ENCODE data around the gene KDM2A. TPM values are rescaled to one million over a fixed set of nuclear protein-coding genes. Genes with fewer than 3 reads are reported as not detected.
"Not testable (repeated sequence)": the region's sequence is repeated elsewhere in the genome, so short reads cannot be mapped to it uniquely, and the experiment has no call there.

KDM2A gene
- total RNA-seq, 1 donor from 2014 or later: 55.1 TPM

DNA sequence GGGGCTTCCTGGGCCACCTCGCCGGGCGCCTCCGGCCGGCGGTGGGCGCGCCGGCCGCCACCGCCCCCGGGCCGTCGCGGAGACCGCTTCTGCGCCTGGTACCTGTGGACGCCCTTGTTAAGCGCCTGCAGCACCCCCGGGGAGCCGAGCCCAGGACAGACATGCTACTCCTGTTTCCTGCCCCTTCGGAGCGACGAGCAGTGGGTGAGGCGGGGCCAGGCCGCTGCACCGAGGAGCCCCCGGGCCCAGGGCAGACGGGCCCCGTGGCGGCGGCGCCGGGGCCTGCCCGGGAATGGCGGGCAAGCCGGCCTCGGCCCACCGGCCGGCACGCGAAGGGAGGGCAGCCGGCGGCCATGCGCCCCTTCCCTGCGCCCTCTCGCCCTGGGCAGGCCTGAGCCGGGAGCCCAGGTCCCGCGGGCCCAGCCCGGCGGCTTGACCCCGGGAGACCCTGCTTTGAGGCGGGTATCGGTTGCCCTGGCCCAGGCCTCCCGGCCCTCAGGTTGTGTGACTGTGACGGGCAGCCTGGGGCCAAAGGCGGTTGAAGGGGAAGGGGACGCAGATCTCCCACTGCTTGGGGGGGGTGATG, 789 bp upstream of the KDM2A start:
- peak; percentile 40 for DNase-seq

DNA sequence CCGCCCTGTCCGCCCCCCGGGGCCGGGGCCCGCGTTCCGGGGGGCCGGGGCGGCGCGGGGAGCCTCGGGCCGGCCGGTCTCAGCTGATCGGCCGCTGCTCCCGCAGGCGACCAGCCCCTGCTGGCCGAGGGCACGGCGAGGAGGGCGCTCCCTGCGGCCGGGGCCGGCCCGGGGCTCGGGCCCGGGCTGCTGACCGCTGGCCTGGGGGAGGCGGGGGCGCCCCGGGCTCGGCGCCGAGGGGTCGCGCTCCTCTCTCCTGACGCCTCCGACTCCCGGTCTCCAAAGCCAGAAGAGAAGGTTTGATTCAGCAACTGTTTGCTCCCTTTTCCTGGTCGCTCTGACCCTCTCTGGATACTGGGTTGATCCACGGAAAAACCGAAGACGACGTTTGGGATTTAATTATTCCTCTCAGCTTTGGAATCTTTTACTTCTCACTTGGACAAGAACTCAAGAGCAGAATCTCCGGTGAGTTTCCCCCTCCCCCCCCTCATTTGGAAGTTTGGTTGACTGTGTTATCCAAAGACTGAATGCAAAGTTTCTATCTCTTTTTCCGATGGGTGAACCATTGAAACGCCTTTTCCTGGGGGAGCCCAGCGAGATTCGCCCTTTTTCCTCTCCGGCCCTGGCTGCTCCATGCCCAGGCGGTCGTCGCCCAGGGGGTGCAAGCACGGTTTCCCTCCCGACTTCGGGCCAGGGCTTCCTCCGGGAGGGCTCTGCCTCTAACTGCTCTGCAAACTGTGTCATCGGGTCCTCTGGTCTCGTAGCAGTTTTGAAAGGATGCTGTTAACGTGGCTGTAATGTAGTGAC, 725 bp downstream of the KDM2A start:
- DNase-seq: peak; percentile 50

GRCh38 chr11:67120456-67120855, 1.4 kb downstream of the KDM2A start:
- DNase-seq: peak; percentile 9

DNA sequence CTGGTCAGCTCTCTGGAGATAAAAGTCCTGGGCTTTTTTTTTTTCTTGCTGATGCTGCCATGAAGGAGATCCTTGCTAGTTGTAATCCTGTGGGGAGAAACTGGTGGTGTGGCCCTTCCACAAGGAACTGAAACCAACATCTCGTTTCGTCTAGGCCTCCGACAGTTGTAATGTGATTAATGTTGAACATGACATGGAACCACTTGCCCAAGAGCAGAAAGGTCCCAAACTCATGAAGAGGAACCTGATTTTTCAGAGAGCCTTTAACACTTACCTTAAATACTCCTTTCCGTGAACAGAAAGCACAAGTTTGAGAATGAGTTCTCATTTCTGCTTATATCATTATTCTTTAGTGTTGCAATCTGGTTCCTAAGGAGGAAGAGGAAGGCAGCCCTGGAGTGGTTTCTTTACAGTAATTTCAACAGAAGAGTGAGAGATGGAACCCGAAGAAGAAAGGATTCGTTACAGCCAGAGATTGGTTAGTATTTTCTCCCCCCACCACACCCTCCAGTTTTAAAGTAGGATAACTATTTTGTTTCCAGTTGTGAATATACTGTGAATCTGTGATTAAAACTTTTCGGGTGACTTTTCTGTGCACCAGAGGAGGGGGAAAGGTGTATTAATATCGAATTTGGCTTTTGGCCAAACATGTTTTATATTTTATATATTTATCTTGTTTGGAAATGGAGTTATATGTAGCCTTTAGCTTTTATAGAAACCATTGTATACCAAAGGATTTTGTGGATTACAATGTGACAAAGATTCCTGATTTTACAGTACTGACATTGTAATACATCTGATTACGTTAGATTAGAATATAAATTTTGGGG, 2.0 kb downstream of the KDM2A start:
- peak; percentile 45 for DNase-seq

GRCh38 chr11:67123801-67124200, 4.7 kb downstream of the KDM2A start:
- not testable (repeated sequence) for DNase-seq

- DNase-seq: not testable (repeated sequence)
Measured at GRCh38 chr11:67126243-67126642, 7.2 kb downstream of the KDM2A start.

DNA sequence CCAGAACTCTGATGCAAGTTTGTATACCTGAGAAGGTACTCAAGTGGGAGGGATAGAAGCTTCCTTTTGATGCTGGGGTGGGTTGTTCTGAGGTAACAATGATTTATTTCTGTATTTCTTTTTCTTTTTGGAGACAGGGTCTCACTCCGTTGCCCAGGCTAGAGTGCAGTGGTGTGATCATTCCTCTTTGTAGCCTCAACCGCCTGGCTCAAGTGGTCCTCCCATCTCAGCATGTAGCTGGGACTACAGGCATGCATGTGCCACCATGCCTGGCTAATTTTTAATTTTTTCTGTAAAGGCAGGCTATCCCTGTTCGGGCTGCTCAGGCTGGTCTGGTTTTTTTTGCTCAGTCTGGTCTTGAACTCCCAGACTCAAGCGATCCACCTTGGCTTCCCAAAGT, 7.9 kb downstream of the KDM2A start:
- no peak for DNase-seq

- not testable (repeated sequence) for DNase-seq
Measured at GRCh38 chr11:67130861-67131260, 11.8 kb downstream of the KDM2A start.

GRCh38 chr11:67136156-67136555, 17.1 kb downstream of the KDM2A start:
- no peak for DNase-seq

DNA sequence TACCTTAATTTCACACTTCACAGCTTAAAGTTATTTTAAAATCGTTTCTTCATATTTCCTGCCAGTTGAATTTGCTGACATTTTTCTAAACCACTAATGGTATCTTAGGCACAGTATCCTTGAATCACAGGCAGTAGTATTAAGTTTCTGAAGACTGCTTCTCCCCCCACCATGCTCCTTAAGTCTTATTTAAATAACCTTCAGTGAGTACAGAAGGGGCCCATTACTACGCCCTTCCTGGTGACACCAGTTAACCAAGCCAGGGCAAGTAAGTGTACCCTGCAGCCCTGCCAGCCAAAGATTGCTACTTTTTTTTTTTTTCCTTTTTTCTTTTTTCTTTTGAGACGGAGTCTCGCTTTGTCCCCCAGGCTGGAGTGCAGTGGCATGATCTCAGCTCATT, 19.9 kb downstream of the KDM2A start:
- DNase-seq: no peak

GRCh38 chr11:67146516-67147226, 27.6 kb downstream of the KDM2A start:
- DNase-seq: no peak

DNA sequence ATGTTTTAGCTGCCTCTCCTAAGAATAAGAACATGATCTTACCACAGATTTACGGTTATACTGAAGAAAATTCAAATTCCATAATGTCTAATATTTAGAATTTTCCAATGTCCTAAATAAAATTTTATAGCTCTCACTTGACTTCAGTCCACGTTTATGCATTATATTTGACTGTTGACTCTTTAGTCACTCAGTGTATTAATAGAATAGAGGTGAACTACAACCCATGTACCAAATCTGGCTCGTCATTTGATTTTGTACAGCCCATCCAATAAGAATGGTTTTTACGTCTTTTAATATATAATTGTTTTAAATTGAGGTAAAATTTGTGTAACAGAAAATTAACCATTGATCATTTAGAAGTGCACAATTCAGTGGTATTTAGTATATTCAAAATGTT, 34.9 kb downstream of the KDM2A start:
- no peak for DNase-seq

- DNase-seq: no peak
Measured at GRCh38 chr11:67154726-67155125, 35.7 kb downstream of the KDM2A start.

DNA sequence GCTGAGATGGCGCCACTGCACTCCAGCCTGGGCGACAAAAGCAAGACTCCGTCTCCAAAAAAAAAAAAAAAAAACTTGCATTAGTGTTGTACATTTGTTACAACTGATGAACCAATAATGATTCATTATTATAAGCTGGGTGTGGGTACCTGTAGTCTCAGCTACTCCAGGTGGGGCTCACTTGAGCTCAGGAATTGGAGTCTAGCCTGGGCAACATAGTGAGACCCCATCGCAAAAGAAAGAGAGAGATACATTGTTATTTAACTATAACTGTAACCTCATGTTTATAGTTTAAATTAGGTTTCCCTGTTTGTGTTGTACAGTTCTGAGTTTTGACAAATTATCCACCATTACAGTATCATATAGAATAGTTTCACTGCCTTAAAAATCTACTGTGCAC, 38.6 kb downstream of the KDM2A start:
- DNase-seq: no peak

DNA sequence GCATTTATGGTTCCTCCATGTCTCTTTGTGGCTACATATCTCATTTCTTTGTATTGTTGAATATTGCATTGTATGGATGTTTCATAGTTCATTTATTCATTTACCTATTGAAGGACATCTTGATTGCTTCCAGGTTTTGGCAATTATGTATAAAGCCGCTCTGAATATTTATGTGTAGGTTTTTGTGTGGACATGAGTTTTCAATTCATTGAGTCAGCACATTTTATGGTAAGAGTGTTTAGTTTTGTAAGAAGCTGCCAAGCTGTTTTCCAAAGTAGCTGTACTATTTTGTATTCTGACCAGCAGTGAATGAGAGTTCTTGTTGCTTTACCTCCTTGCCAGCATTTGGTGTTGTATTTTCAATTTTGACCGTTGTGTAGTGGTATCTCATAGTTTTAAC, 39.2 kb downstream of the KDM2A start:
- DNase-seq: no peak

- no peak for DNase-seq
Measured at GRCh38 chr11:67160045-67160444, 41.0 kb downstream of the KDM2A start.

DNA sequence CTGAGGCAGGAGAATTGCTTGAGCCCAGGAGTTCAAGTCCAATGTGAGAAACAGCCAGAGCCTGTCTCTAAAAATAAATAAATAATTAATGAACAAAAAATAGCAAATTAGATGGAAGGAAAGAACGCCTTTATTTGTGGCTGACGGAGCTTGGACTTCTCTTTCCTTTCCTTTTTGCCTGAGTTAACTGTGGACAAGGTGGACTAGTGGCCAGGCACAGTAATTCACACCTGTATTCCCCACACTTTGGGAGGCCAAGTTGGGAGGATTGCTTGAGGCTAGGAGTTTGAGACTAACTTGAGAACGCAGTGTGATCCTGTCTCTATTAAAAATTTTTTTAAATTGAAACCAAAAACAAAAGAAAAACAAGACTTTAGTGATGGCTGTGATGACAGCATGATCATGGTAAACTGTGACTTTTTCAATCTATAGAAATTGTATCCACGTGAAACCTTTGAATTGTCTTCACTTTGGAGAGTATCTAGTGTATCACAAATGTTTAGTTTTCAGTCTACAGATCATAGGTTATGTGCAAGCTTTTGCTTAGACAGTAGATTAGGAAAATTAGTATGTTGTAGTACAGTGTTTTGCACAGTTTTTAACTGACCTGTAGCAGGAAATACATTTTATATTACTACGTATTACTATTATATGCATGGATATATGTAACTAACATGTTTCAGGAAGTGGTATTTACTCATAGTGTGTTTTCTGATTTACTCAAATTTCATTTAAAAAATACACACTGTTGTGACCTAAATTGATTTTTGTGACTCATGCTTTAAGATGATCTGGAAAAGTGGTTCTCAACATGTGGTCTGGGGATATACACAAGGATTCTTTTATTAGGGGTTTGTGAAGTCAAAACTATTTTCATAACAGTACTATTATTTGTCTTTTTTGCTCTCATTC, 42.1 kb downstream of the KDM2A start:
- no peak for DNase-seq

DNA sequence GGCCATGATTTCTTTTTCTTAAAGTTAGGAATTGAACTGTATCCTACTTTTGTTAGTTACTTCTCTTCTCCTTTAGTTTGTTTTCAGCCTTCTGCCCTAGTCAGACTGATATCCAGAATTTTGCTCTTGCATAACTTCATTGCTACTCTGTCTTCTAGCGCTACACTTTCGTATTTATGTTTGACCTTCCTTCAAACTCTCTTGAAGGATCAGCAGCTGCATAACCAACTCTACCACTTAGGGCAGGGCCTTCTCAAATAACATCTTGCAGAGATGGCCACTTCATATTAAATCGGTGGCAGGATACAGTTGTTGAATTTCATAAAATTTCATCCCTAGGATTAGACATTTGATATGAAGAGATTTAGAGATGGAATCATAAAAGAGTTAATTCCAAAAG, 43.9 kb downstream of the KDM2A start:
- no peak for DNase-seq

DNA sequence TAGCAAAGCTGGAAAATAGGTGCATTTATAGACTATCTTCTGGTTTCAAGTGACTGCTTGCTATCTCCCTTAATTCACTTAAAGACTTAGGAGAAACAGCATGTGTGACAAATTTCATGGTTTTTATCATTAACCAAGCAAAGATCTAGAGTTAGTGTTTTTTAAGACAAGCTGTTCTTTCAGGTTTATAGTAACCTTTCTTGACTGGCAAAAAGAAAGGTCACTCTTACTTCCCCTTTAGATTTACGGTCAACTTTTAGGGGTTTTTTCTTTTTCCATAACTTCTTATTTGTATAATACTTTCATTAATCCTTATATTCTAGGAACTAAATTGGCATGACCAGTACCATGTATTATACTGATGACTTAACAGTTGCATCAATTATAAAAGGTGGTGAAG, 46.6 kb downstream of the KDM2A start:
- DNase-seq: no peak

GRCh38 chr11:67167091-67167490, 48.0 kb downstream of the KDM2A start:
- no peak for DNase-seq

DNA sequence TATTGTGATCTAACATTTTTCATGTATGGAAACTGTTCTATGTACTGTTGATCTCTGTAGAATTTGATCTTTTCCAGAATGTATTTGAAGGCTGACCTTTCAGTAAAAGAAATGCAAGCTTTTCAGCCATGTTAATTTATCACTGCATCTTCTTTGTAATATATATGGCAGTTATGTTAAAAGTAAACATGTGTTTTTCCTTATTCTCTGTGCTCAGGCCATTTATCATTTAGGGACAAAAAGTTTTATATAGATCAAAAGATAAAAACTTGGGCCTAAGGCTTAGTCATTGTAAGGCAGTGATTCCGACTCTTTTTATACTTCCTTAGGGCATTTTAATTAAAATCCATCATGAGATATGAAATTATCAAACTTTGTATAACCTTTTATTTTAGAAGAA, 48.7 kb downstream of the KDM2A start:
- no peak for DNase-seq

DNA sequence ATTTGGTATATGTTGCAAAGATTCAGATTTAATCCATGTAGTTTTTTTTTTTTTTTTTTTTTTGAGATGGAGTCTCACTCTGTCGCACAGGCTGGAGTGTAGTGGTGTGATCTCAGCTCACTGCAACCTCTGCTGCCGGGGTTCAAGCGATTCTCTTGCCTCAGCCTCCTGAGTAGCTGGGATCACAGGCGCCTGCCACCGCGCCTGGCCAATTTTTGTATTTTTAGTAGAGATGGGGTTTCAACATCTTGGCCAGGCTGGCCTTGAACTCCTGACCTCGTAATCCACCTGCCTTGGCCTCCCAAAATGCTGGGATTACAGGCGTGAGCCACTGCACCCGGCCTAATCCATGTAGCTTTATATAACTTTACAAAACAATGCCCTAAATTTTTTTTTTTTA, 49.8 kb downstream of the KDM2A start:
- DNase-seq: not testable (repeated sequence)
